IMR-90 (cell line): ENCODE results near the gene SRPX2. TPM values are rescaled to one million over a fixed set of nuclear protein-coding genes. Genes with fewer than 3 reads are reported as not detected.

Experiments used
- ATAC-seq: fragments of 200-7000 bp; cut with Tn5 transposase; 2 replicates; pipeline ENCODE4 v1.9.1; 2020; ENCODE audit warnings: low read depth, mild to moderate bottlenecking, moderate library complexity
- BruUV-seq: library from RNA; stranded (reverse); fragments of 400-500 nt; replicated peaks from 2 replicates; lab custom pipeline; 2021; lab: Mats Ljungman, UMichigan
- CTCF ChIA-PET: fragments of 300-600 bp; formaldehyde crosslinking; extraction: SDS; loops from one replicate; lab custom pipeline; 2021; ENCODE audit warnings: antibody characterized with exemption; lab: Yijun Ruan, JAX
- POLR2A ChIA-PET: fragments of 300-600 bp; sonication (Branson Sonifier 250); formaldehyde crosslinking; loops from one replicate; lab custom pipeline; 2022; ENCODE audit warnings: antibody characterized with exemption; ENCODE audit not compliant: unreplicated experiment; lab: Charles Lee
- DNase-seq: peaks from one replicate; pipeline ENCODE4 v3.0.0; 2013
- H2AFZ ChIP-seq: replicated peaks from 2 replicates; pipeline ENCODE3; 2013; ENCODE audit warnings: low read length, mild to moderate bottlenecking; ENCODE audit not compliant: poor library complexity
- H2AK5ac ChIP-seq: 2 replicates; pipeline ENCODE4 v1.6.1; 2013; ENCODE audit warnings: low read depth, low read length, inconsistent platforms
- H2AK9ac ChIP-seq: replicated peaks from 2 replicates; pipeline ENCODE3; 2013; ENCODE audit warnings: mild to moderate bottlenecking, low read depth, low read length, moderate library complexity; ENCODE audit not compliant: poor library complexity
- H2BK120ac ChIP-seq: 2 replicates; pipeline ENCODE4 v1.6.1; 2013; ENCODE audit warnings: low read depth, low read length, inconsistent platforms
- H2BK15ac ChIP-seq: 3 replicates; pipeline ENCODE4 v1.6.1; 2013; ENCODE audit warnings: low read depth, low read length, inconsistent platforms
- H2BK20ac ChIP-seq: 2 replicates; pipeline ENCODE4 v1.6.1; 2013; ENCODE audit warnings: low read depth, mild to moderate bottlenecking, inconsistent platforms, low read length, moderate library complexity
- H2BK5ac ChIP-seq: 2 replicates; pipeline ENCODE4 v1.6.1; 2013; ENCODE audit warnings: mild to moderate bottlenecking, low read depth, low read length, inconsistent platforms; ENCODE audit not compliant: poor library complexity, severe bottlenecking
- H3K14ac ChIP-seq: replicated peaks from 2 replicates; pipeline ENCODE4 v1.6.1; 2013; ENCODE audit warnings: low read depth, low read length, inconsistent platforms
- H3K18ac ChIP-seq: 2 replicates; pipeline ENCODE4 v1.6.1; 2013; ENCODE audit warnings: low read depth, low read length, control low read depth
- H3K23ac ChIP-seq: 2 replicates; pipeline ENCODE4 v1.6.1; 2013; ENCODE audit warnings: low read depth, low read length, inconsistent platforms
- H3K27ac ChIP-seq: 2 replicates; pipeline ENCODE4 v1.5.1; 2013; ENCODE audit warnings: mild to moderate bottlenecking, control low read depth, low read length; ENCODE audit not compliant: insufficient read depth
- H3K27me3 ChIP-seq: 2 replicates; pipeline ENCODE4 v1.6.1; 2013; ENCODE audit warnings: low read length; ENCODE audit not compliant: control insufficient read depth, insufficient read depth
- H3K36me3 ChIP-seq: 2 replicates; pipeline ENCODE4 v1.6.1; 2013; ENCODE audit warnings: low read length, mixed read lengths; ENCODE audit not compliant: control insufficient read depth, insufficient read depth
- H3K4ac ChIP-seq: 2 replicates; pipeline ENCODE4 v1.6.1; 2013; ENCODE audit warnings: low read depth, low read length, inconsistent platforms
- H3K4me1 ChIP-seq: 2 replicates; pipeline ENCODE4 v1.6.1; 2013; ENCODE audit warnings: low read length, mixed read lengths; ENCODE audit not compliant: control insufficient read depth, insufficient read depth
- H3K4me2 ChIP-seq: 2 replicates; pipeline ENCODE4 v1.6.1; 2013; ENCODE audit warnings: low read depth, mild to moderate bottlenecking, control low read depth, low read length, moderate library complexity
- H3K4me3 ChIP-seq: 2 replicates; pipeline ENCODE4 v1.5.1; 2013; ENCODE audit warnings: low read depth, mild to moderate bottlenecking, control low read depth, low read length, moderate library complexity; ENCODE audit not compliant: insufficient read depth
- H3K56ac ChIP-seq: 2 replicates; pipeline ENCODE4 v1.6.1; 2013; ENCODE audit warnings: low read length, inconsistent platforms; ENCODE audit not compliant: insufficient read depth; ENCODE audit errors: extremely low read depth
- H3K79me1 ChIP-seq, 2 experiments: 2 replicates each; pipeline ENCODE4 v1.6.1; 2013; ENCODE audit warnings: low read length in 2 of 2, inconsistent platforms in 1 of 2, low read depth in 1 of 2
- H3K9ac ChIP-seq: 2 replicates; pipeline ENCODE4 v1.6.1; 2013; ENCODE audit warnings: low read depth, low read length, control low read depth
- H3K9me1 ChIP-seq: 2 replicates; pipeline ENCODE4 v1.6.1; 2013; ENCODE audit warnings: low read length, inconsistent platforms; ENCODE audit not compliant: insufficient read depth
- H3K9me3 ChIP-seq: 2 replicates; pipeline ENCODE4 v1.6.1; 2013; ENCODE audit warnings: low read length; ENCODE audit not compliant: control insufficient read depth, insufficient read depth
- H4K20me1 ChIP-seq: 2 replicates; pipeline ENCODE4 v1.6.1; 2013; ENCODE audit warnings: low read length, inconsistent platforms; ENCODE audit not compliant: insufficient read depth
- H4K5ac ChIP-seq: 2 replicates; pipeline ENCODE4 v1.6.1; 2013; ENCODE audit warnings: mild to moderate bottlenecking, low read depth, low read length, control low read depth
- H4K8ac ChIP-seq, 2 experiments: 2 replicates each; pipeline ENCODE4 v1.6.1; 2013; ENCODE audit warnings: low read depth in 2 of 2, low read length in 2 of 2, control low read depth in 1 of 2, inconsistent platforms in 1 of 2
- H4K91ac ChIP-seq: 2 replicates; pipeline ENCODE4 v1.6.1; 2013; ENCODE audit warnings: low read depth, low read length, inconsistent platforms; ENCODE audit not compliant: insufficient read depth
- BHLHE40 ChIP-seq: fragments of 150-350 bp; IDR thresholded peaks from 2 replicates; pipeline ENCODE4 v1.6.1; 2016; ENCODE audit warnings: mild to moderate bottlenecking, low read depth, low read length
- CEBPB ChIP-seq: IDR thresholded peaks from 2 replicates; pipeline ENCODE4 v1.6.1; 2012; ENCODE audit warnings: low read depth, low read length, improper control_type of control experiment
- CHD1 ChIP-seq: IDR thresholded peaks from 2 replicates; pipeline ENCODE4 v1.6.1; 2012; ENCODE audit warnings: low read depth, low read length, improper control_type of control experiment
- FOS ChIP-seq: fragments of 150-350 bp; IDR thresholded peaks from 2 replicates; pipeline ENCODE4 v1.6.1; 2016; ENCODE audit warnings: low read depth, low read length
- MAFK ChIP-seq: IDR thresholded peaks from 2 replicates; pipeline ENCODE4 v1.6.1; 2012; ENCODE audit warnings: low read depth, low read length, improper control_type of control experiment
- MAZ ChIP-seq: IDR thresholded peaks from 2 replicates; pipeline ENCODE4 v1.6.1; 2012; ENCODE audit warnings: low read depth, mild to moderate bottlenecking, low read length, improper control_type of control experiment, moderate library complexity, borderline replicate concordance
- MXI1 ChIP-seq: IDR thresholded peaks from 2 replicates; pipeline ENCODE4 v1.6.1; 2012; ENCODE audit warnings: low read depth, mild to moderate bottlenecking, low read length, moderate library complexity, borderline replicate concordance
- NFE2L2 ChIP-seq: fragments of 150-350 bp; IDR thresholded peaks from 2 replicates; pipeline ENCODE4 v1.6.1; 2016; ENCODE audit warnings: low read depth, mild to moderate bottlenecking, low read length
- POLR2A ChIP-seq: IDR thresholded peaks from 2 replicates; pipeline ENCODE4 v1.6.1; 2012; ENCODE audit warnings: mild to moderate bottlenecking, low read depth, low read length
- RAD21 ChIP-seq: IDR thresholded peaks from 2 replicates; pipeline ENCODE4 v1.6.1; 2012; ENCODE audit warnings: low read length, improper control_type of control experiment
- RCOR1 ChIP-seq: IDR thresholded peaks from 2 replicates; pipeline ENCODE4 v1.6.1; 2012; ENCODE audit warnings: mild to moderate bottlenecking, low read length, improper control_type of control experiment; ENCODE audit not compliant: insufficient replicate concordance
- RFX5 ChIP-seq: IDR thresholded peaks from 2 replicates; pipeline ENCODE4 v1.8.0; 2012; ENCODE audit warnings: low read depth, mild to moderate bottlenecking, low read length, moderate library complexity
- SMC3 ChIP-seq: fragments of 150-350 bp; IDR thresholded peaks from 2 replicates; pipeline ENCODE4 v1.6.1; 2016; ENCODE audit warnings: low read depth, mild to moderate bottlenecking, antibody characterized with exemption, low read length, moderate library complexity
- WGBS, 2 experiments: methylation state at CpG; one replicate each; pipeline versions ENCODE4 v1.1.5 to v1.1.7; 2013; ENCODE audit warnings: missing lambda C conversion rate in 2 of 2; ENCODE audit not compliant: insufficient read length in 1 of 2; ENCODE audit errors: extremely low coverage in 2 of 2; 5-methylcytosine and 5-hydroxymethylcytosine counted together
- dilution Hi-C: fragments of 300-500 bp; cut with HindIII; formaldehyde crosslinking; loops from one replicate; pipeline ENCODE4 v1.14.3; 2018; ENCODE audit warnings: low sequenced_read_pairs; ENCODE audit not compliant: unreplicated experiment
- in situ Hi-C: fragments of 300-500 bp; cut with MboI; formaldehyde crosslinking; loops from 3 replicates; pipeline ENCODE4 v1.14.3; 2019; ENCODE audit warnings: low sequenced_read_pairs, inconsistent platforms, mixed read lengths
- intact Hi-C: fragments of 100-400 bp; cut with micrococcal nuclease; formaldehyde crosslinking; loops from 2 replicates; pipeline ENCODE4 v1.10.0; 2022
- polyA plus RNA-seq, 3 experiments: library from polyadenylated mRNA; depleted of rRNA; stranded (reverse); fragments of >200 nt; gene quantifications; 2 replicates each; pipeline ENCODE4 v1.2.3, GENCODE V29; 2012; ENCODE audit warnings: low replicate concordance in 1 of 3
- total RNA-seq: library from RNA; depleted of rRNA; stranded (reverse); fragments of >200 nt; gene quantifications from 2 replicates; pipeline ENCODE4 v1.2.3, GENCODE V29; 2012
- TF ChIP-seq, protein P1 (sequence below): conservative IDR thresholded peaks from 2 replicates; pipeline ENCODE4 v1.5.1; 2012; ENCODE audit warnings: mild to moderate bottlenecking, low read depth, low read length, improper control_type of control experiment
- TF ChIP-seq, protein P2 (sequence below): fragments of 150-350 bp; IDR thresholded peaks from 2 replicates; pipeline ENCODE4 v1.6.1; 2016; ENCODE audit warnings: low read depth, mild to moderate bottlenecking, low read length, moderate library complexity, borderline replicate concordance
- TF ChIP-seq, protein P3 (sequence below): fragments of 150-350 bp; IDR thresholded peaks from 2 replicates; pipeline ENCODE4 v1.6.1; 2017; ENCODE audit warnings: mild to moderate bottlenecking, antibody characterized with exemption, low read length, low read depth

Gene SRPX2
- total and polyA plus RNA-seq, 2 of the 4 experiments (the other 2 are of a cell fraction): 20.6 to 43.1 TPM

DNA sequence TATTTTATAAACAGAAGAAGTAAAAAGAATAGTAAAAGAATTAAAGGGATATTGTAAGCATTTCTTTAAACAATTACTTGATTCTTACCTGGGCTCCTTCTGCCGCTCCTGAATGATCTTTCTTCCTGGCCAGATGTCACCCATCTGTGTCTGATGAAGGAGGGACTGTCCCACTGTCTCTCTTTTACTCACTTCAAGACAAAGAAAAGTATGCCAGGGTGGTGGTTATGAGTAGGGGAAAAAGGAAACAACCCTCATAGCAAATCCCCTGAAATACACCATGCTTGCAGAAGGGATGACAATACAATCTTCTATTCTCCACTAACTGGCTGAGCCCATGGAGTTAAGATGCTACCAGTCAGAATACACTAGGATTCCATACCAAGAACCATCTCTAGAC, 56.8 kb downstream of the SRPX2 start:
- ATAC-seq: no peak
- H3K18ac ChIP-seq: no peak overlapping the region
- no peak overlapping the region for H3K4me3 ChIP-seq
- no peak for TF ChIP-seq RFX5
- TF ChIP-seq, protein P1, sequence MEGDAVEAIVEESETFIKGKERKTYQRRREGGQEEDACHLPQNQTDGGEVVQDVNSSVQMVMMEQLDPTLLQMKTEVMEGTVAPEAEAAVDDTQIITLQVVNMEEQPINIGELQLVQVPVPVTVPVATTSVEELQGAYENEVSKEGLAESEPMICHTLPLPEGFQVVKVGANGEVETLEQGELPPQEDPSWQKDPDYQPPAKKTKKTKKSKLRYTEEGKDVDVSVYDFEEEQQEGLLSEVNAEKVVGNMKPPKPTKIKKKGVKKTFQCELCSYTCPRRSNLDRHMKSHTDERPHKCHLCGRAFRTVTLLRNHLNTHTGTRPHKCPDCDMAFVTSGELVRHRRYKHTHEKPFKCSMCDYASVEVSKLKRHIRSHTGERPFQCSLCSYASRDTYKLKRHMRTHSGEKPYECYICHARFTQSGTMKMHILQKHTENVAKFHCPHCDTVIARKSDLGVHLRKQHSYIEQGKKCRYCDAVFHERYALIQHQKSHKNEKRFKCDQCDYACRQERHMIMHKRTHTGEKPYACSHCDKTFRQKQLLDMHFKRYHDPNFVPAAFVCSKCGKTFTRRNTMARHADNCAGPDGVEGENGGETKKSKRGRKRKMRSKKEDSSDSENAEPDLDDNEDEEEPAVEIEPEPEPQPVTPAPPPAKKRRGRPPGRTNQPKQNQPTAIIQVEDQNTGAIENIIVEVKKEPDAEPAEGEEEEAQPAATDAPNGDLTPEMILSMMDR: no peak
- no peak for TF ChIP-seq BHLHE40
- TF ChIP-seq POLR2A: no peak
- TF ChIP-seq SMC3: no peak
- no peak for TF ChIP-seq RAD21
- TF ChIP-seq CEBPB: no peak
- TF ChIP-seq, protein P2, sequence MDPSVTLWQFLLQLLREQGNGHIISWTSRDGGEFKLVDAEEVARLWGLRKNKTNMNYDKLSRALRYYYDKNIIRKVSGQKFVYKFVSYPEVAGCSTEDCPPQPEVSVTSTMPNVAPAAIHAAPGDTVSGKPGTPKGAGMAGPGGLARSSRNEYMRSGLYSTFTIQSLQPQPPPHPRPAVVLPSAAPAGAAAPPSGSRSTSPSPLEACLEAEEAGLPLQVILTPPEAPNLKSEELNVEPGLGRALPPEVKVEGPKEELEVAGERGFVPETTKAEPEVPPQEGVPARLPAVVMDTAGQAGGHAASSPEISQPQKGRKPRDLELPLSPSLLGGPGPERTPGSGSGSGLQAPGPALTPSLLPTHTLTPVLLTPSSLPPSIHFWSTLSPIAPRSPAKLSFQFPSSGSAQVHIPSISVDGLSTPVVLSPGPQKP: no peak
- no peak for TF ChIP-seq CHD1
- no peak for TF ChIP-seq MAZ
- TF ChIP-seq, protein P3, sequence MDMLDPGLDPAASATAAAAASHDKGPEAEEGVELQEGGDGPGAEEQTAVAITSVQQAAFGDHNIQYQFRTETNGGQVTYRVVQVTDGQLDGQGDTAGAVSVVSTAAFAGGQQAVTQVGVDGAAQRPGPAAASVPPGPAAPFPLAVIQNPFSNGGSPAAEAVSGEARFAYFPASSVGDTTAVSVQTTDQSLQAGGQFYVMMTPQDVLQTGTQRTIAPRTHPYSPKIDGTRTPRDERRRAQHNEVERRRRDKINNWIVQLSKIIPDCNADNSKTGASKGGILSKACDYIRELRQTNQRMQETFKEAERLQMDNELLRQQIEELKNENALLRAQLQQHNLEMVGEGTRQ: no peak
- no peak for TF ChIP-seq FOS
- no peak for TF ChIP-seq MXI1
- TF ChIP-seq NFE2L2: no peak
- no peak for TF ChIP-seq RCOR1
- TF ChIP-seq MAFK: no peak
- H3K27me3 ChIP-seq: peaks cover 2% of the 10 kb centered on the region
- no peak overlapping the region for H3K4ac ChIP-seq
- no peak overlapping the region for H2AK5ac ChIP-seq
- H3K4me1 ChIP-seq: no peaks in the 10 kb centered on the region
- no peaks in the 10 kb centered on the region for H4K20me1 ChIP-seq
- ChIA-PET CTCF (interaction anchor here (1.0 kb wide), 1 partner anchor 15 kb away, joined by 4 read pairs; no protein-coding TSS in a partner anchor), POLR2A (no interaction called here)
- no peak overlapping the region for H2AK9ac ChIP-seq
- no peak overlapping the region for H3K9ac ChIP-seq
- no peak overlapping the region for H3K4me2 ChIP-seq
- in situ Hi-C loops: no loop called here
- no peak overlapping the region for H2BK15ac ChIP-seq
- no peak overlapping the region for H2BK5ac ChIP-seq
- H3K9me1 ChIP-seq: no peaks in the 10 kb centered on the region
- H3K23ac ChIP-seq: no peak overlapping the region
- H3K36me3 ChIP-seq: no peaks in the 10 kb centered on the region
- no CpG with 5 or more reads among the region's 1 CpG for WGBS, 2 experiments
- H4K91ac ChIP-seq: no peak overlapping the region
- H3K56ac ChIP-seq: no peak overlapping the region
- no peak overlapping the region for H3K27ac ChIP-seq
- intact Hi-C loops: no loop called here
- no peaks in the 10 kb centered on the region for H3K79me1 ChIP-seq
- H3K9me3 ChIP-seq: no peaks in the 10 kb centered on the region
- H2BK20ac ChIP-seq: no peak overlapping the region
- H3K14ac ChIP-seq: no peak overlapping the region
- H4K8ac ChIP-seq: no peak overlapping the region
- no peak overlapping the region for H2AFZ ChIP-seq
- H2BK120ac ChIP-seq: no peak overlapping the region
- H4K5ac ChIP-seq: no peak overlapping the region
- no peak for DNase-seq
- no TSS peak for BruUV-seq
- dilution Hi-C loops: no loop called here
